GM12892 (cell line): ENCODE results near the gene TEC.

Experiments used
- POLR2A ChIP-seq: IDR thresholded peaks from 2 replicates; pipeline ENCODE4 v1.6.1; 2011; ENCODE audit warnings: low read depth, low read length, control low read depth
- TAF1 ChIP-seq: IDR thresholded peaks from 2 replicates; pipeline ENCODE4 v1.6.1; 2011; ENCODE audit warnings: low read depth, mild to moderate bottlenecking, control low read depth, low read length, borderline replicate concordance

DNA sequence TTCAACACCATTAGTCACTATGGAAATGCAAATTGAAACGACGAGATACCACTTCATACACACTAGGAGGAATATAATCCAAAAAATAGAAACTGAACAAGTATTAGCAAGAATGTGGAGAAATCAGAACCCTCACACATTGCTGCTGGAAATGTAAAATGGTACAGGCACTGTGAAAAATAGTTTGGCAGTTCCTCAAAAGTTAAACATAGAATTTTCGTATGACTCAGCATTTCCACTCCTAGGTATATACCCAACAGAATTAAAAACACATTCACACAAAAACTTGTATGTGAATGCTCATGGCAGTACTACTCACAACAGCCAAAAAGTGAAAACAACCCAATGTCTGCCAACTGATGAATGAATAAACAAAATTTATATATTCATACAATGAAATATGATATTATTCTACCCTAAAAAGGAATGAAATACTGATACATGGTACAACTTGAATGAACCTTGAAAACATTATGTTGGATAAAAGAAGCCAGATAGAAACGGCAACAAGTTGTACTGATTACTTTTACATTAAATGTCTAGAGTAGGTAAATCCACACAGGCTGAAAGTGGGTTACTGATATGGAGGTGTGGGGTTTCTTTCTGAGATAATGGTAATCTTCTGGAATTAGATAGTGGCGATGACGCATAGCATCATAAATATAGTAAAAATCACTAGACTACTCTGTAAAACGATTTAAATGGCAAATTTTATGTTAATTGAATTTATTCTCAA lies 22.3 kb downstream of the TEC start:
- TF ChIP-seq POLR2A (no peak), TAF1 (no peak)
